Measurements from ENCODE around the gene MYO1B. TPM values are rescaled to one million over a fixed set of nuclear protein-coding genes. Genes with fewer than 3 reads are reported as not detected.

The MYO1B gene
- total and polyA plus RNA-seq, 7 experiments from 2014 or later: 0.43 to 14.9 (median 0.54) TPM

DNA sequence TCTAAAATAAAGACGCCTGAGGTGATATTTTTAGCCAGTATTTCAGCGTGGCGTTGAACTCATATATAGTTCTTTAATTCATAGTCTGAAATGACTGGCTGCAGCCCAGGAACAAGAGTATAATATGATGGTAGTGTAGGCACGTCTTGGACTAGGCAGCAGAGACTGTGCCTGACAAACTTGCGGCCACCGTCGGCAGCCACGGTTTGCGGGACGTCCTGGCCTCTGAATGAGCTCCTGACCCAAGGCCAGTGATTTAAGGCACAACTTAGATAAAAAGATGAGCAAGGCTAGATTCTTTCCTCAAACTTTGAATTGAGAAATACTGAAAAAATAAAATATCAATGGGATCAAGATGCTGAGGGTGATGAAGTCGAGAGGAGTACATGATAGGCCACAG, 40.0 kb downstream of the MYO1B start:
- Histone ChIP-seq H3K36me3 (ENCODE audit: control insufficient read depth in 2 of 3, insufficient read depth in 3 of 3, low read length in 3 of 3) (no peaks in the 10 kb centered on the region), H3K27me3 (ENCODE audit: control insufficient read depth in 2 of 2, insufficient read depth in 2 of 2, low read length in 2 of 2) (no peaks in the 10 kb centered on the region), H3K4me3 (ENCODE audit: low read length) (no peak overlapping the region), H3K27ac (ENCODE audit: low read depth, low read length) (no peak overlapping the region), H3K9me3 (ENCODE audit: control insufficient read depth in 2 of 3, low read length in 3 of 3) (no peaks in the 10 kb centered on the region), H3K4me1 (ENCODE audit: control insufficient read depth in 2 of 2, insufficient read depth in 2 of 2, low read length in 2 of 2) (no peaks in the 10 kb centered on the region)
- ATAC-seq: no peak
- H3K27me3 Mint-ChIP-seq: peaks cover 0 to 2% (median 0%) of the 10 kb centered on the region in 5 donors
- peaks cover 0 to 2% (median 0%) of the 10 kb centered on the region in 7 donors for H3K4me1 Mint-ChIP-seq
- H3K36me3 Mint-ChIP-seq: no peaks in the 10 kb centered on the region
- H3K4me3 Mint-ChIP-seq: no peak overlapping the region
- ChIA-PET POLR2A (no interaction called here), CTCF (no interaction called here)
- H3K27ac Mint-ChIP-seq: no peak overlapping the region
- intact Hi-C loops (cut with micrococcal nuclease): no loop called here
- no peak for DNase-seq
- H3K9me3 Mint-ChIP-seq: no peaks in the 10 kb centered on the region

DNA sequence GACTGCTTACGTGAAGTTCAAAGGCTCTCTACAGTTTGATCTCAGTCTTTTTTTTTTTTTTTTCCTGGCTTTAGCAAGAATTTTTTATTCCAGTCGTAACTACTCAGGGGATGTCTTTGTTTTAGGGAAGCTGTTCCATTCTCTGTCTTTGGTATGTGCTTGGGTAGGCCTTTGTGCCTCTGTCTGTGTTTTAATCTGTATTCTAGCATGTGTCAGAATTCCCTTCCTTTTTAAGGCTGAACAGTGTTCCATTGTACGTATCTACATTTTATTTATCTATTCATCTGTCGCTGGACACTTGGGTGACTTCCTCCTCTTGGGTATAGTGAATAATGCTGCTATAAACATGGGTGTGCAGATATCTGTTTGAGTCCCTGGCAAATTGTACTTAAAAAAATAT, 42.6 kb downstream of the MYO1B start:
- H3K27me3 Mint-ChIP-seq: peaks cover 0 to 4% (median 0%) of the 10 kb centered on the region in 5 donors
- H3K9me3 Mint-ChIP-seq: no peaks in the 10 kb centered on the region
- no peak overlapping the region for H3K4me3 ChIP-seq (ENCODE audit: low read length)
- no peaks in the 10 kb centered on the region for H3K9me3 ChIP-seq (ENCODE audit: control insufficient read depth in 2 of 3, low read length in 3 of 3)
- no peak overlapping the region for H3K4me3 Mint-ChIP-seq
- DNase-seq (no peak), ATAC-seq (no peak)
- no peak overlapping the region for H3K27ac Mint-ChIP-seq
- ChIA-PET POLR2A (no interaction called here), CTCF (interaction anchor here (0.6 to 0.7 kb wide), 2 partner anchors 23 to 1649 kb away, joined by 3 read pairs; no protein-coding TSS in a partner anchor)
- intact Hi-C loops (cut with micrococcal nuclease): no loop called here
- H3K27ac ChIP-seq (ENCODE audit: low read depth, low read length): no peak overlapping the region
- no peaks in the 10 kb centered on the region for H3K36me3 Mint-ChIP-seq
- peaks cover 0 to 3% (median 0%) of the 10 kb centered on the region in 7 donors for H3K4me1 Mint-ChIP-seq
- no peaks in the 10 kb centered on the region for H3K36me3 ChIP-seq (ENCODE audit: control insufficient read depth in 2 of 3, insufficient read depth in 3 of 3, low read length in 3 of 3)
- H3K4me1 ChIP-seq (ENCODE audit: control insufficient read depth in 2 of 2, insufficient read depth in 2 of 2, low read length in 2 of 2): no peaks in the 10 kb centered on the region
- no peaks in the 10 kb centered on the region for H3K27me3 ChIP-seq (ENCODE audit: control insufficient read depth in 2 of 2, insufficient read depth in 2 of 2, low read length in 2 of 2)

DNA sequence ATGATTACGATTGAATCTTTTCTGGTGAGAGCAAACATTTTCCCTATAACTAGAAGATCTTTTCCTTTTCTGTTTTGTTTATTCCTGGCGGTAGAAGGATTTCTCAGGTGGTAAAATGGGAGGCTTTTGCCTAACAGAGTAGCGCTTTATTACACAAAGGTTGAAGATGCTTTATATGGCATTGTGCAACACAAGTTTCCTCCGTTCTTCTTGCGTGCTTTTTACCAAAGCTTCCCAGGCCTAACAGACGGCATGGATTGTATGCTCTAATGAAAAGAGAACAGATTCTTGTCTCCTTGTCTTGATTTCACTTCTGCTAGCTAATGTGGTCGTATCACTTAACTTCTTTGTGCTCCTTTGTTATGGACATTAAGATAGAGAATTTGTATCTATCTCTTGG, 43.8 kb downstream of the MYO1B start:
- H3K27ac ChIP-seq (ENCODE audit: low read depth, low read length): no peak overlapping the region
- no peaks in the 10 kb centered on the region for H3K9me3 Mint-ChIP-seq
- intact Hi-C loops (cut with micrococcal nuclease): no loop called here
- peaks cover 0 to 7% (median 0%) of the 10 kb centered on the region in 7 donors for H3K4me1 Mint-ChIP-seq
- POLR2A ChIA-PET: no interaction called here
- H3K27me3 ChIP-seq (ENCODE audit: control insufficient read depth in 2 of 2, insufficient read depth in 2 of 2, low read length in 2 of 2): no peaks in the 10 kb centered on the region
- DNase-seq: no peak
- peaks cover 0 to 4% (median 0%) of the 10 kb centered on the region in 5 donors for H3K27me3 Mint-ChIP-seq
- no peaks in the 10 kb centered on the region for H3K9me3 ChIP-seq (ENCODE audit: control insufficient read depth in 2 of 3, low read length in 3 of 3)
- CTCF ChIA-PET: no interaction called here
- no peak overlapping the region for H3K4me3 Mint-ChIP-seq
- no peak for ATAC-seq
- H3K36me3 ChIP-seq (ENCODE audit: control insufficient read depth in 2 of 3, insufficient read depth in 3 of 3, low read length in 3 of 3): no peaks in the 10 kb centered on the region
- no peak overlapping the region for H3K27ac Mint-ChIP-seq
- no peak overlapping the region for H3K4me3 ChIP-seq (ENCODE audit: low read length)
- H3K36me3 Mint-ChIP-seq: no peaks in the 10 kb centered on the region
- H3K4me1 ChIP-seq (ENCODE audit: control insufficient read depth in 2 of 2, insufficient read depth in 2 of 2, low read length in 2 of 2): no peaks in the 10 kb centered on the region

GRCh38 chr2:191291471-191291870, 46.3 kb downstream of the MYO1B start:
- Mint-ChIP-seq H3K4me1 (peaks cover 0 to 7% (median 0%) of the 10 kb centered on the region in 7 donors), H3K27me3 (peaks cover 0 to 4% (median 0%) of the 10 kb centered on the region in 5 donors), H3K4me3 (no peak overlapping the region), H3K9me3 (no peaks in the 10 kb centered on the region), H3K36me3 (no peaks in the 10 kb centered on the region), H3K27ac (no peak overlapping the region)
- Histone ChIP-seq H3K4me1 (ENCODE audit: control insufficient read depth in 2 of 2, insufficient read depth in 2 of 2, low read length in 2 of 2) (no peaks in the 10 kb centered on the region), H3K27ac (ENCODE audit: low read depth, low read length) (no peak overlapping the region), H3K36me3 (ENCODE audit: control insufficient read depth in 2 of 3, insufficient read depth in 3 of 3, low read length in 3 of 3) (no peaks in the 10 kb centered on the region), H3K4me3 (ENCODE audit: low read length) (no peak overlapping the region), H3K9me3 (ENCODE audit: control insufficient read depth in 2 of 3, low read length in 3 of 3) (no peaks in the 10 kb centered on the region), H3K27me3 (ENCODE audit: control insufficient read depth in 2 of 2, insufficient read depth in 2 of 2, low read length in 2 of 2) (no peaks in the 10 kb centered on the region)
- ChIA-PET CTCF (interaction anchor here (0.6 kb wide), 1 partner anchor 76 kb away, joined by 3 read pairs; no protein-coding TSS in a partner anchor), POLR2A (interaction anchor here (0.6 kb wide), 1 partner anchor 8 kb away, joined by 3 read pairs; no protein-coding TSS in a partner anchor)
- DNase-seq (no peak), ATAC-seq (no peak)
- intact Hi-C loops (cut with micrococcal nuclease): loop anchor here in 1 of 2 donors (10.0 kb wide), 1 partner anchor 237 kb away; no protein-coding TSS in a partner anchor

DNA sequence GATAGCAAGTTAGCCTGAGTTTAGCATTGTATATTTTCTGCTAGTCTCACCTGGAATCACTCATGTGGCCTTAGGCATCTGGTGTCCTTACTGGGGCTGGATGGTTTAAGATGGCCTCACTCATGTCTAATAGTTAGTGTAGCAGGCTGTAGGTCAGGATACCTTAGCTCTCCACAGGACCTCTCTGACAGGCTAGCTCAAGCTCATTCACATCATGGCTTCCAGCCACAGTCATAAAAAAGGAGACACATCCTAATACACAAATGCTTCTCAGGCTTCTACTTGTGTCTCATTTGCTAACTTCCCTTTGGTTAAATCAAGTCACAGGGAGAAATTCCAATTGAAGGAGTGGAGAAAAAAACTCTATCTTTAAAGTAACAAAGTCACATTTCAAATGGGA, 47.7 kb downstream of the MYO1B start:
- ChIA-PET CTCF (no interaction called here), POLR2A (no interaction called here)
- Histone ChIP-seq H3K4me1 (ENCODE audit: control insufficient read depth in 2 of 2, insufficient read depth in 2 of 2, low read length in 2 of 2) (no peaks in the 10 kb centered on the region), H3K9me3 (ENCODE audit: control insufficient read depth in 2 of 3, low read length in 3 of 3) (no peaks in the 10 kb centered on the region), H3K36me3 (ENCODE audit: control insufficient read depth in 2 of 3, insufficient read depth in 3 of 3, low read length in 3 of 3) (no peaks in the 10 kb centered on the region), H3K27me3 (ENCODE audit: control insufficient read depth in 2 of 2, insufficient read depth in 2 of 2, low read length in 2 of 2) (no peaks in the 10 kb centered on the region), H3K27ac (ENCODE audit: low read depth, low read length) (no peak overlapping the region), H3K4me3 (ENCODE audit: low read length) (no peak overlapping the region)
- Mint-ChIP-seq H3K9me3 (no peaks in the 10 kb centered on the region), H3K4me3 (no peak overlapping the region), H3K27ac (no peak overlapping the region), H3K36me3 (no peaks in the 10 kb centered on the region), H3K27me3 (peaks cover 0 to 4% (median 0%) of the 10 kb centered on the region in 5 donors), H3K4me1 (peaks cover 0 to 7% (median 0%) of the 10 kb centered on the region in 7 donors)
- ATAC-seq (no peak), DNase-seq (no peak)
- intact Hi-C loops (cut with micrococcal nuclease): loop anchor here in 1 of 2 donors (10.0 kb wide), 1 partner anchor 238 kb away; no protein-coding TSS in a partner anchor

DNA sequence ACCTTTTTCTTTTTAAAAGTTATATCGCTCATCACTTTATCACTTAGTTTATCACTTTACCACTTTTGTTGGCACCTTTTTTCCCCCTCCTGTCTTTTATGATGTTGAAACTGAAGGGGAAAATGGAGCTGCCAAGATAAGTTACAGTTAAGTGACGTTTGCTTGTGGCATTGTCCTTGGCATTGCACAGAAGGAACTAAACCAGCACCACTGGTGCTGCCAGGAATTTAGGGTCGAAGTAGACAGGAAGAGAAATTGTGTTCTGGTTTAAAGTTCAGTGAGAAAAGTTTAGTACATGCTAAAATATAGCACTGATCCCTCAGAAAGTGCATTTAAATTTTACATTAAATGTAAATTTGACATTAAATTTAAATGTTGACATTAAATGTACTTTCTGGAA, 49.9 kb downstream of the MYO1B start:
- no peaks in the 10 kb centered on the region for H3K27me3 ChIP-seq (ENCODE audit: control insufficient read depth in 2 of 2, insufficient read depth in 2 of 2, low read length in 2 of 2)
- Mint-ChIP-seq H3K9me3 (no peaks in the 10 kb centered on the region), H3K27me3 (peaks cover 0 to 3% (median 0%) of the 10 kb centered on the region in 5 donors), H3K4me3 (no peak overlapping the region), H3K27ac (no peak overlapping the region), H3K4me1 (peaks cover 0 to 7% (median 0%) of the 10 kb centered on the region in 7 donors), H3K36me3 (peaks cover 0 to 3% (median 0%) of the 10 kb centered on the region in 5 donors)
- POLR2A ChIA-PET: no interaction called here
- no peaks in the 10 kb centered on the region for H3K36me3 ChIP-seq (ENCODE audit: control insufficient read depth in 2 of 3, insufficient read depth in 3 of 3, low read length in 3 of 3)
- ATAC-seq (no peak), DNase-seq (no peak)
- H3K27ac ChIP-seq (ENCODE audit: low read depth, low read length): no peak overlapping the region
- no peaks in the 10 kb centered on the region for H3K4me1 ChIP-seq (ENCODE audit: control insufficient read depth in 2 of 2, insufficient read depth in 2 of 2, low read length in 2 of 2)
- CTCF ChIA-PET: no interaction called here
- H3K9me3 ChIP-seq (ENCODE audit: control insufficient read depth in 2 of 3, low read length in 3 of 3): no peaks in the 10 kb centered on the region
- no peak overlapping the region for H3K4me3 ChIP-seq (ENCODE audit: low read length)
- intact Hi-C loops (cut with micrococcal nuclease): loop anchor here in 1 of 2 donors (10.0 kb wide), 1 partner anchor 240 kb away; no protein-coding TSS in a partner anchor
